HCT116 (cell line): ENCODE measurements around the gene CUX1. TPM values are rescaled to one million over a fixed set of nuclear protein-coding genes. Genes with fewer than 3 reads are reported as not detected.

ENCODE experiments used
- ATAC-seq: fragments of 200-7000 bp; cut with Tn5 transposase; 2 replicates; pipeline ENCODE4 v1.9.1; 2020; ENCODE audit warnings: mild to moderate bottlenecking, moderate library complexity
- BruUV-seq: library from RNA; stranded (reverse); fragments of 400-500 nt; replicated peaks from 2 replicates; lab custom pipeline; 2021; lab: Mats Ljungman, UMichigan
- CTCF ChIA-PET: fragments of 300-600 bp; sonication (Branson Sonifier 250); formaldehyde crosslinking; loops from one replicate; lab custom pipeline; 2021; ENCODE audit warnings: antibody characterized with exemption; lab: Charles Lee
- POLR2A ChIA-PET: fragments of 300-600, 350-600 bp; sonication (Branson Sonifier 250); formaldehyde crosslinking; loops from one replicate; lab custom pipeline; 2021; ENCODE audit warnings: antibody characterized with exemption; lab: Charles Lee
- RAD21 ChIA-PET, 2 experiments: fragments of 300-600 bp; sonication (Branson Sonifier 250); formaldehyde crosslinking; loops; one replicate each; lab custom pipeline; 2023; ENCODE audit warnings: low total read pairs in 2 of 2; ENCODE audit not compliant: uncharacterized antibody in 2 of 2, unreplicated experiment in 2 of 2, low non-redundant PET in 1 of 2; lab: Charles Lee
- DNase-seq: peaks from one replicate; pipeline ENCODE4 v3.0.0-alpha.2; 2010; ENCODE audit warnings: low read depth, low spot score
- H2AFZ ChIP-seq: fragments of 200-600 bp; shearing (Covaris generic), sonication (generic); 2 replicates; pipeline ENCODE4 v1.6.1; 2017; ENCODE audit warnings: low read depth, mixed run types, mixed read lengths, antibody characterized with exemption, low read length; ENCODE audit not compliant: poor library complexity, severe bottlenecking
- H3K27ac ChIP-seq: 2 replicates; pipeline ENCODE4 v1.5.1; 2012; ENCODE audit warnings: low read depth, low read length
- H3K27me3 ChIP-seq: fragments of 200-600 bp; sonication (generic); 2 replicates; pipeline ENCODE4 v1.6.1; 2016; ENCODE audit warnings: mixed run types, low read length, mixed read lengths; ENCODE audit not compliant: insufficient read depth
- H3K36me3 ChIP-seq, 2 experiments: fragments of 200-500 bp in 1 of 2; fragments of 200-600 bp in 1 of 2; sonication (Bioruptor generic) in 1 of 2; sonication (generic) in 1 of 2; 2 replicates each; pipeline versions ENCODE4 v1.5.1 to v1.6.1; 2014 to 2016; ENCODE audit warnings: low read length in 2 of 2, inconsistent platforms in 1 of 2, mixed read lengths in 1 of 2, mixed run types in 1 of 2; ENCODE audit not compliant: insufficient read depth in 2 of 2, control insufficient read depth in 1 of 2
- H3K4me1 ChIP-seq, 2 experiments: fragments of 200-600 bp in 1 of 2; sonication (generic) in 1 of 2; 2 replicates each; pipeline versions ENCODE4 v1.5.1 to v1.6.1; 2012 to 2017; ENCODE audit warnings: low read length in 2 of 2, inconsistent platforms in 1 of 2, mild to moderate bottlenecking in 1 of 2, mixed read lengths in 1 of 2, mixed run types in 1 of 2, moderate library complexity in 1 of 2; ENCODE audit not compliant: insufficient read depth in 2 of 2, control insufficient read depth in 1 of 2
- H3K4me2 ChIP-seq: fragments of 200-600 bp; sonication (generic); 2 replicates; pipeline ENCODE4 v1.6.1; 2017; ENCODE audit warnings: mixed run types, low read length, mixed read lengths
- H3K4me3 ChIP-seq, 2 experiments: fragments of 200-600 bp in 1 of 2; sonication (generic) in 1 of 2; replicated peaks in 1 of 2; 2 replicates each; pipeline ENCODE4 v1.5.1; 2011 to 2016; ENCODE audit warnings: low read length in 2 of 2, control low read depth in 1 of 2, low read depth in 1 of 2, mild to moderate bottlenecking in 1 of 2, mixed read lengths in 1 of 2, mixed run types in 1 of 2
- H3K79me2 ChIP-seq: fragments of 200-600 bp; sonication (generic); 2 replicates; pipeline ENCODE4 v1.6.1; 2017; ENCODE audit warnings: mild to moderate bottlenecking, mixed run types, low read length, moderate library complexity, mixed read lengths; ENCODE audit not compliant: insufficient read depth
- H3K9ac ChIP-seq: fragments of 200-600 bp; sonication (generic); 2 replicates; pipeline ENCODE4 v1.6.1; 2016; ENCODE audit warnings: low read length, mixed read lengths
- H3K9me2 ChIP-seq: fragments of 200-600 bp; sonication (generic), shearing (Covaris generic); 2 replicates; pipeline ENCODE4 v1.6.1; 2017; ENCODE audit warnings: mixed run types, mild to moderate bottlenecking, moderate library complexity; ENCODE audit not compliant: insufficient read depth
- H3K9me3 ChIP-seq, 2 experiments: fragments of 200-500 bp in 1 of 2; fragments of 200-600 bp in 1 of 2; sonication (Bioruptor generic) in 1 of 2; sonication (generic) in 1 of 2; 2 replicates each; pipeline ENCODE4 v1.6.1; 2014 to 2017; ENCODE audit warnings: low read length in 2 of 2, mixed read lengths in 2 of 2, inconsistent platforms in 1 of 2, low read depth in 1 of 2, mild to moderate bottlenecking in 1 of 2, mixed run types in 1 of 2, moderate library complexity in 1 of 2; ENCODE audit not compliant: control insufficient read depth in 1 of 2, insufficient read depth in 1 of 2
- H4K20me1 ChIP-seq: fragments of 200-600 bp; sonication (generic), shearing (Covaris generic); 2 replicates; pipeline ENCODE4 v1.6.1; 2017; ENCODE audit warnings: mixed run types, mild to moderate bottlenecking, moderate library complexity; ENCODE audit not compliant: insufficient read depth
- CBX3 ChIP-seq: IDR thresholded peaks from 2 replicates; pipeline ENCODE4 v1.6.1; 2012; ENCODE audit warnings: low read depth
- CEBPB ChIP-seq: IDR thresholded peaks from 2 replicates; pipeline ENCODE4 v1.6.1; 2012; ENCODE audit warnings: low read depth
- EGR1 ChIP-seq: IDR thresholded peaks from 2 replicates; pipeline ENCODE4 v1.6.1; 2012; ENCODE audit warnings: low read depth
- ELF1 ChIP-seq: IDR thresholded peaks from 2 replicates; pipeline ENCODE4 v1.6.1; 2012; ENCODE audit warnings: low read depth, borderline replicate concordance
- JUND ChIP-seq: IDR thresholded peaks from 2 replicates; pipeline ENCODE4 v1.6.1; 2012
- MAX ChIP-seq: IDR thresholded peaks from 2 replicates; pipeline ENCODE4 v1.6.1; 2012
- POLR2A ChIP-seq: IDR thresholded peaks from 2 replicates; pipeline ENCODE4 v1.7.0; 2011; ENCODE audit warnings: borderline replicate concordance; ENCODE audit not compliant: insufficient read depth, insufficient read length; ENCODE audit errors: extremely low read depth
- RAD21 ChIP-seq: IDR thresholded peaks from 2 replicates; pipeline ENCODE4 v1.6.1; 2012; ENCODE audit warnings: low read depth, mild to moderate bottlenecking
- SP1 ChIP-seq: IDR thresholded peaks from 2 replicates; pipeline ENCODE4 v1.6.1; 2012; ENCODE audit warnings: low read depth
- SRF ChIP-seq: IDR thresholded peaks from 2 replicates; pipeline ENCODE4 v1.6.1; 2012; ENCODE audit warnings: low read depth
- YY1 ChIP-seq: IDR thresholded peaks from 2 replicates; pipeline ENCODE4 v1.6.1; 2011; ENCODE audit warnings: low read length, low read depth, moderate library complexity, mild to moderate bottlenecking; ENCODE audit not compliant: insufficient replicate concordance; ENCODE audit errors: extremely low read depth
- ZFX ChIP-seq: fragments of 450-650 bp; IDR thresholded peaks from 2 replicates; pipeline ENCODE4 v1.6.1; 2017
- intact Hi-C: fragments of 100-400 bp; cut with micrococcal nuclease; formaldehyde crosslinking; loops from 2 replicates; pipeline ENCODE4 v1.10.0; 2022
- total RNA-seq: library from RNA; stranded (reverse); gene quantifications from one replicate; pipeline ENCODE4 v1.2.1, GENCODE V29; 2021; ENCODE audit not compliant: unreplicated experiment
- TF ChIP-seq, protein P1 (sequence below): IDR thresholded peaks from 2 replicates; pipeline ENCODE4 v1.6.1; 2011; ENCODE audit warnings: mild to moderate bottlenecking, low read length, moderate library complexity; ENCODE audit not compliant: insufficient replicate concordance; ENCODE audit errors: extremely low read depth
- TF ChIP-seq, protein P2 (sequence below), 3 experiments: fragments of 200-600 bp in 1 of 3; sonication (generic) in 1 of 3; IDR thresholded peaks in 2 of 3; conservative IDR thresholded peaks in 1 of 3; 2 replicates each; pipeline ENCODE4 v1.5.1; 2012 to 2017; ENCODE audit warnings: low read depth in 2 of 3, low read length in 2 of 3, antibody characterized with exemption in 1 of 3, borderline replicate concordance in 1 of 3, control low read depth in 1 of 3, mild to moderate bottlenecking in 1 of 3, mixed read lengths in 1 of 3, mixed run types in 1 of 3, moderate library complexity in 1 of 3; ENCODE audit not compliant: insufficient read depth in 1 of 3

Gene CUX1
- total RNA-seq, 1 experiment from 2014 or later = 68.9 TPM

- H4K20me1 ChIP-seq = no peaks in the 10 kb centered on the region
- H3K36me3 ChIP-seq = no peaks in the 10 kb centered on the region
- no peaks in the 10 kb centered on the region for H3K9me2 ChIP-seq
- ChIA-PET POLR2A (no interaction called here), CTCF (no interaction called here), RAD21 (no interaction called here)
- H2AFZ ChIP-seq = no peak overlapping the region
- no TSS peak for BruUV-seq
- H3K4me1 ChIP-seq = peaks cover 10 to 18% of the 10 kb centered on the region in 2 experiments
- H3K4me3 ChIP-seq = no peak overlapping the region
- no peak overlapping the region for H3K27ac ChIP-seq
- H3K79me2 ChIP-seq = peaks cover 6% of the 10 kb centered on the region; the same call in 1 of the 2 replicates
- DNase-seq (no peak), ATAC-seq (no peak)
- no peak overlapping the region for H3K4me2 ChIP-seq
- intact Hi-C loops = no loop called here
- no peak overlapping the region for H3K9ac ChIP-seq
- H3K27me3 ChIP-seq = no peaks in the 10 kb centered on the region
- TF ChIP-seq ELF1 (no peak), RAD21 (no peak), SRF (no peak), YY1 (no peak), JUND (no peak), ZFX (no peak), CEBPB (no peak), SP1 (no peak), MAX (no peak), CBX3 (no peak), POLR2A (no peak), EGR1 (no peak)
- TF ChIP-seq, protein P1, sequence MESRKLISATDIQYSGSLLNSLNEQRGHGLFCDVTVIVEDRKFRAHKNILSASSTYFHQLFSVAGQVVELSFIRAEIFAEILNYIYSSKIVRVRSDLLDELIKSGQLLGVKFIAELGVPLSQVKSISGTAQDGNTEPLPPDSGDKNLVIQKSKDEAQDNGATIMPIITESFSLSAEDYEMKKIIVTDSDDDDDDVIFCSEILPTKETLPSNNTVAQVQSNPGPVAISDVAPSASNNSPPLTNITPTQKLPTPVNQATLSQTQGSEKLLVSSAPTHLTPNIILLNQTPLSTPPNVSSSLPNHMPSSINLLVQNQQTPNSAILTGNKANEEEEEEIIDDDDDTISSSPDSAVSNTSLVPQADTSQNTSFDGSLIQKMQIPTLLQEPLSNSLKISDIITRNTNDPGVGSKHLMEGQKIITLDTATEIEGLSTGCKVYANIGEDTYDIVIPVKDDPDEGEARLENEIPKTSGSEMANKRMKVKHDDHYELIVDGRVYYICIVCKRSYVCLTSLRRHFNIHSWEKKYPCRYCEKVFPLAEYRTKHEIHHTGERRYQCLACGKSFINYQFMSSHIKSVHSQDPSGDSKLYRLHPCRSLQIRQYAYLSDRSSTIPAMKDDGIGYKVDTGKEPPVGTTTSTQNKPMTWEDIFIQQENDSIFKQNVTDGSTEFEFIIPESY = no peak
- TF ChIP-seq, protein P2, sequence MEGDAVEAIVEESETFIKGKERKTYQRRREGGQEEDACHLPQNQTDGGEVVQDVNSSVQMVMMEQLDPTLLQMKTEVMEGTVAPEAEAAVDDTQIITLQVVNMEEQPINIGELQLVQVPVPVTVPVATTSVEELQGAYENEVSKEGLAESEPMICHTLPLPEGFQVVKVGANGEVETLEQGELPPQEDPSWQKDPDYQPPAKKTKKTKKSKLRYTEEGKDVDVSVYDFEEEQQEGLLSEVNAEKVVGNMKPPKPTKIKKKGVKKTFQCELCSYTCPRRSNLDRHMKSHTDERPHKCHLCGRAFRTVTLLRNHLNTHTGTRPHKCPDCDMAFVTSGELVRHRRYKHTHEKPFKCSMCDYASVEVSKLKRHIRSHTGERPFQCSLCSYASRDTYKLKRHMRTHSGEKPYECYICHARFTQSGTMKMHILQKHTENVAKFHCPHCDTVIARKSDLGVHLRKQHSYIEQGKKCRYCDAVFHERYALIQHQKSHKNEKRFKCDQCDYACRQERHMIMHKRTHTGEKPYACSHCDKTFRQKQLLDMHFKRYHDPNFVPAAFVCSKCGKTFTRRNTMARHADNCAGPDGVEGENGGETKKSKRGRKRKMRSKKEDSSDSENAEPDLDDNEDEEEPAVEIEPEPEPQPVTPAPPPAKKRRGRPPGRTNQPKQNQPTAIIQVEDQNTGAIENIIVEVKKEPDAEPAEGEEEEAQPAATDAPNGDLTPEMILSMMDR (IDR thresholded peaks at IDR 0.05 in 2 of 3, conservative IDR thresholded peaks at IDR 0.05 in 1 of 3; ENCODE audit: borderline replicate concordance in 1 of 3, insufficient read depth in 1 of 3, low read depth in 2 of 3, low read length in 2 of 3) = no peak
- no peaks in the 10 kb centered on the region for H3K9me3 ChIP-seq
Observed at GRCh38 chr7:102291916-102292267, 474.5 kb downstream of the CUX1 start.
